Fibroblast of lung (primary cell): Measurements from ENCODE around the gene IPO11.

Source experiments
- EZH2 ChIP-seq: IDR thresholded peaks from 2 replicates; pipeline ENCODE4 v1.5.1; 2012; ENCODE audit warnings: low read length, control low read depth, mild to moderate bottlenecking; ENCODE audit errors: missing control alignments
- TF ChIP-seq, protein P1 (sequence below), 2 donors: IDR thresholded peaks in 1 of 2; conservative IDR thresholded peaks in 1 of 2; 1 replicate in 1 of 2; 2 replicates in 1 of 2; pipeline ENCODE4 v1.5.1; 2011 to 2012; ENCODE audit warnings: low read length in 2 of 2, control low read depth in 1 of 2, inconsistent platforms in 1 of 2, low read depth in 1 of 2, mild to moderate bottlenecking in 1 of 2

DNA sequence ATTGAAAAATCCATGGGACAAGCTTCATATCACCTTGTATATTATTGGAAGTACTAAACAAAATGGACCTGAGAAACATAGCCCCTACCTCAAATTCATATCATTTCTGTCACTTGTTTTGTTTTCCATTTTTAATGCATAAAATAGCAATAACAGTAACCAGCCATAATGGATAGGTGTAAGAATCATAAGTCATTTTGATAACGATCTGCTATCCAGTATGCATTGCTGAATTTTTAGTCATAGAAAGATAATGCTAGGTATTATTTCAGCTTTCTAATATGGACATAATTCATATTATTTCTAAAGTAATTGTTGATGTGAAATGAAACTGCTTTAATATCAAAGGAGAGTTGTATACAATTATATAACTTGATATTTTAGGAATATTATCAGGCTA is 164.9 kb downstream of the IPO11 start:
- TF ChIP-seq EZH2: no peak
- TF ChIP-seq, protein P1, sequence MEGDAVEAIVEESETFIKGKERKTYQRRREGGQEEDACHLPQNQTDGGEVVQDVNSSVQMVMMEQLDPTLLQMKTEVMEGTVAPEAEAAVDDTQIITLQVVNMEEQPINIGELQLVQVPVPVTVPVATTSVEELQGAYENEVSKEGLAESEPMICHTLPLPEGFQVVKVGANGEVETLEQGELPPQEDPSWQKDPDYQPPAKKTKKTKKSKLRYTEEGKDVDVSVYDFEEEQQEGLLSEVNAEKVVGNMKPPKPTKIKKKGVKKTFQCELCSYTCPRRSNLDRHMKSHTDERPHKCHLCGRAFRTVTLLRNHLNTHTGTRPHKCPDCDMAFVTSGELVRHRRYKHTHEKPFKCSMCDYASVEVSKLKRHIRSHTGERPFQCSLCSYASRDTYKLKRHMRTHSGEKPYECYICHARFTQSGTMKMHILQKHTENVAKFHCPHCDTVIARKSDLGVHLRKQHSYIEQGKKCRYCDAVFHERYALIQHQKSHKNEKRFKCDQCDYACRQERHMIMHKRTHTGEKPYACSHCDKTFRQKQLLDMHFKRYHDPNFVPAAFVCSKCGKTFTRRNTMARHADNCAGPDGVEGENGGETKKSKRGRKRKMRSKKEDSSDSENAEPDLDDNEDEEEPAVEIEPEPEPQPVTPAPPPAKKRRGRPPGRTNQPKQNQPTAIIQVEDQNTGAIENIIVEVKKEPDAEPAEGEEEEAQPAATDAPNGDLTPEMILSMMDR (conservative IDR thresholded peaks at IDR 0.05 in 1 of 2, IDR thresholded peaks at IDR 0.05 in 1 of 2; ENCODE audit: low read depth in 1 of 2, low read length in 2 of 2): no peak
